ENCODE measurements around the gene R3HDM2. TPM values are rescaled to one million over a fixed set of nuclear protein-coding genes. Genes with fewer than 3 reads are reported as not detected.

The R3HDM2 gene
- total RNA-seq, 2 experiments from 2014 or later, result 53.8 to 82.4 TPM

- peaks cover 69% of the 10 kb centered on the region for H3K27me3 Mint-ChIP-seq
- DNase-seq (no peak), ATAC-seq (no peak)
- H3K27ac Mint-ChIP-seq, result no peak overlapping the region
- no peaks in the 10 kb centered on the region for H3K36me3 Mint-ChIP-seq
- H3K9me3 Mint-ChIP-seq (ENCODE audit: low read depth), result no peaks in the 10 kb centered on the region
- H3K4me1 Mint-ChIP-seq, result peaks cover 66% of the 10 kb centered on the region
- H3K4me3 Mint-ChIP-seq, result no peak overlapping the region
- CTCF ChIA-PET, result interaction anchor here (0.5 to 13.2 kb wide), 7 partner anchors 9 to 463 kb away, joined by 3 to 540 read pairs (median 4); partner anchors contain the start of genes INHBE, NXPH4 and STAC3
These were observed 206.4 kb downstream of the R3HDM2 start for GRCh38 chr12:57224278-57224972.

- ATAC-seq (peak; percentile 72), DNase-seq (peak; percentile 82)
- Mint-ChIP-seq H3K27ac (peak overlapping the region; percentile 1), H3K4me3 (peak overlapping the region; percentile 5), H3K36me3 (no peaks in the 10 kb centered on the region), H3K4me1 (peaks cover 57% of the 10 kb centered on the region), H3K9me3 (ENCODE audit: low read depth) (no peaks in the 10 kb centered on the region), H3K27me3 (peaks cover 79% of the 10 kb centered on the region)
- CTCF ChIA-PET, result interaction anchor here (1.0 to 13.2 kb wide), 6 partner anchors 8 to 233 kb away, joined by 3 to 540 read pairs (median 5); partner anchors contain the start of genes INHBE and NXPH4
These were observed 207.4 kb downstream of the R3HDM2 start for GRCh38 chr12:57223191-57224165.

GRCh38 chr12:57222286-57223190 lies 208.3 kb downstream of the R3HDM2 start:
- no peak overlapping the region for H3K27ac Mint-ChIP-seq

GRCh38 chr12:57221169-57221917 lies 209.5 kb downstream of the R3HDM2 start:
- H3K27ac Mint-ChIP-seq, result no peak overlapping the region
- no peak for ATAC-seq
- H3K4me3 Mint-ChIP-seq, result no peak overlapping the region
- H3K9me3 Mint-ChIP-seq (ENCODE audit: low read depth), result no peaks in the 10 kb centered on the region
- H3K27me3 Mint-ChIP-seq, result peaks cover 82% of the 10 kb centered on the region
- CTCF ChIA-PET, result interaction anchor here (1.4 to 13.2 kb wide), 3 partner anchors 5 to 237 kb away, joined by 5 to 540 read pairs (median 248); partner anchors contain the start of gene NXPH4
- H3K4me1 Mint-ChIP-seq, result peaks cover 50% of the 10 kb centered on the region
- H3K36me3 Mint-ChIP-seq, result no peaks in the 10 kb centered on the region
- no peak for DNase-seq

More at GRCh38 chr12:57222286-57223190, 208.3 kb downstream of the R3HDM2 start:
- Mint-ChIP-seq H3K4me1 (peaks cover 55% of the 10 kb centered on the region), H3K36me3 (no peaks in the 10 kb centered on the region), H3K27me3 (peaks cover 86% of the 10 kb centered on the region), H3K4me3 (peak overlapping the region; percentile 5), H3K9me3 (ENCODE audit: low read depth) (no peaks in the 10 kb centered on the region)
- no peak for DNase-seq
- no peak for ATAC-seq
- CTCF ChIA-PET, result interaction anchor here (1.0 to 13.2 kb wide), 6 partner anchors 7 to 236 kb away, joined by 3 to 540 read pairs (median 6); partner anchors contain the start of gene NXPH4

GRCh38 chr12:57220770-57221168 lies 210.1 kb downstream of the R3HDM2 start:
- H3K9me3 Mint-ChIP-seq (ENCODE audit: low read depth), result no peaks in the 10 kb centered on the region
- no peaks in the 10 kb centered on the region for H3K36me3 Mint-ChIP-seq
- no peak for ATAC-seq
- peaks cover 50% of the 10 kb centered on the region for H3K4me1 Mint-ChIP-seq
- H3K27me3 Mint-ChIP-seq, result peaks cover 81% of the 10 kb centered on the region
- H3K27ac Mint-ChIP-seq, result no peak overlapping the region
- CTCF ChIA-PET, result interaction anchor here (13.2 kb wide), 1 partner anchor 20 kb away, joined by 540 read pairs; a partner anchor contains a TSS
- DNase-seq, result no peak
- no peak overlapping the region for H3K4me3 Mint-ChIP-seq

GRCh38 chr12:57219993-57220754 lies 210.7 kb downstream of the R3HDM2 start:
- Mint-ChIP-seq H3K9me3 (ENCODE audit: low read depth) (no peaks in the 10 kb centered on the region), H3K27ac (no peak overlapping the region), H3K36me3 (no peaks in the 10 kb centered on the region), H3K27me3 (peaks cover 82% of the 10 kb centered on the region), H3K4me3 (no peak overlapping the region), H3K4me1 (peaks cover 51% of the 10 kb centered on the region)
- DNase-seq (no peak), ATAC-seq (no peak)
- CTCF ChIA-PET, result interaction anchor here (0.5 to 15.4 kb wide), 3 partner anchors 7 to 120 kb away, joined by 3 to 647 read pairs (median 248); partner anchors contain the start of genes SHMT2 and STAC3

GRCh38 chr12:57219205-57219992 lies 211.4 kb downstream of the R3HDM2 start:
- no peak overlapping the region for H3K4me3 Mint-ChIP-seq
- DNase-seq, result no peak
- H3K27ac Mint-ChIP-seq, result no peak overlapping the region

GRCh38 chr12:57218030-57218853 lies 212.6 kb downstream of the R3HDM2 start:
- no peak for ATAC-seq
- H3K27me3 Mint-ChIP-seq, result peaks cover 86% of the 10 kb centered on the region
- no peaks in the 10 kb centered on the region for H3K36me3 Mint-ChIP-seq
- CTCF ChIA-PET, result interaction anchor here (0.6 to 15.4 kb wide), 5 partner anchors 9 to 237 kb away, joined by 3 to 647 read pairs (median 3); partner anchors contain the start of genes INHBE, SHMT2 and STAC3
- peaks cover 52% of the 10 kb centered on the region for H3K4me1 Mint-ChIP-seq
- no peaks in the 10 kb centered on the region for H3K9me3 Mint-ChIP-seq (ENCODE audit: low read depth)
- no peak overlapping the region for H3K27ac Mint-ChIP-seq
- no peak for DNase-seq
- H3K4me3 Mint-ChIP-seq, result no peak overlapping the region

More at GRCh38 chr12:57219205-57219992, 211.4 kb downstream of the R3HDM2 start:
- H3K4me1 Mint-ChIP-seq, result peaks cover 50% of the 10 kb centered on the region
- CTCF ChIA-PET, result interaction anchor here (8.5 to 15.4 kb wide), 2 partner anchors 8 to 25 kb away, joined by 248 to 647 read pairs; partner anchors contain the start of genes SHMT2 and STAC3
- H3K27me3 Mint-ChIP-seq, result peaks cover 84% of the 10 kb centered on the region
- no peak for ATAC-seq
- H3K9me3 Mint-ChIP-seq (ENCODE audit: low read depth), result no peaks in the 10 kb centered on the region
- H3K36me3 Mint-ChIP-seq, result no peaks in the 10 kb centered on the region

- Mint-ChIP-seq H3K36me3 (no peaks in the 10 kb centered on the region), H3K4me3 (peak overlapping the region; percentile 52), H3K27me3 (peaks cover 77% of the 10 kb centered on the region), H3K4me1 (peaks cover 42% of the 10 kb centered on the region), H3K27ac (no peak overlapping the region), H3K9me3 (ENCODE audit: low read depth) (no peaks in the 10 kb centered on the region)
- DNase-seq (no peak), ATAC-seq (no peak)
- CTCF ChIA-PET, result interaction anchor here (1.0 to 15.4 kb wide), 3 partner anchors 10 to 105 kb away, joined by 3 to 647 read pairs (median 248); partner anchors contain the start of genes SHMT2 and STAC3
These were observed 213.6 kb downstream of the R3HDM2 start for GRCh38 chr12:57216921-57217879.
